Measurements from ENCODE around the gene WDFY4. TPM values are rescaled to one million over a fixed set of nuclear protein-coding genes. Genes with fewer than 3 reads are reported as not detected.

WDFY4 gene
- total and polyA plus RNA-seq, 9 of the 15 experiments (the other 6 are each of a cell fraction or from before 2014, with no cell fraction given): 0.01 to 0.02 (median 0.01) TPM; not detected in 6

DNA sequence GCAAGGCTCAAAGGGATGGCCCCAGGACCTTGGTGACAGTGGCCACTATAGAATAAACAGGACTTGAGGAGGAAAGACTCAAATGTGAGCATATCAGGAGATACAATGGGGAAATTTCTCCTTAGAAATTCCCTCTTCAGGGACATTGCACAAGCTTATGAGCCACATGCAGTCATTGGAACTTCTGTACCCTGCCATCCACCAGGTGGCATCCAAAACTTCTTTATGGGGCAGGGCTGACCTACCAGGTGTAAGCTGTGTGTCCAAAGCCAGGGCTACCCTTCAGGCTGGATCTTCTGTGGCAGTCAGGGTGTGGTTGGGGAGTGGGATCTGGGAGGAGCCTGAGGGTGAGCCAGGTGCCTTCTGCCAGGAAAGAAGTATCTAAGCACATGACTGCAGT, 291.5 kb downstream of the WDFY4 start (continued):
- TF ChIP-seq CSDE1 (IDR thresholded peaks at IDR 0.05) (no peak), TBL1XR1 (IDR thresholded peaks at IDR 0.05; ENCODE audit: low read length in 2 of 2) (no peak), MYNN (IDR thresholded peaks at IDR 0.05) (no peak), MYNN (CRISPR knock-in tag; IDR thresholded peaks at IDR 0.05) (no peak), RBFOX2 (IDR thresholded peaks at IDR 0.05; ENCODE audit: low read depth, low read length) (no peak), CTBP1 (IDR thresholded peaks at IDR 0.05; ENCODE audit: borderline replicate concordance) (no peak), SMC3 (conservative IDR thresholded peaks at IDR 0.05; ENCODE audit: insufficient read depth, low read depth, low read length) (peak; percentile 52), E2F3 (CRISPR knock-in tag; IDR thresholded peaks at IDR 0.05) (no peak), ZNF124 (CRISPR knock-in tag; IDR thresholded peaks at IDR 0.05) (no peak), CEBPG (CRISPR knock-in tag; IDR thresholded peaks at IDR 0.05) (no peak), CEBPG (tag; conservative IDR thresholded peaks at IDR 0.05 in 1 of 2, IDR thresholded peaks at IDR 0.05 in 1 of 2) (0 out of 4 replicates have a peak, but pooled peaks of 1 of the 2 experiments have one; percentile 21), SAFB (IDR thresholded peaks at IDR 0.05; ENCODE audit: borderline replicate concordance, low read depth, low read length) (no peak), PML (IDR thresholded peaks at IDR 0.05; ENCODE audit: low read length) (no peak)

GRCh38 chr10:48978318-48978717, 293.6 kb downstream of the WDFY4 start:
- H3K4me2 ChIP-seq (ENCODE audit: insufficient read depth, low read length): no peak overlapping the region
- intact Hi-C loops (cut with micrococcal nuclease): no loop called here
- DNase-seq (ENCODE audit: extremely low read depth in 1 of 4, low spot score in 3 of 4) (no peak), ATAC-seq (no peak), FAIRE-seq (no peak)
- H3K4me3 ChIP-seq: no peak overlapping the region
- no peak overlapping the region for H3K9ac ChIP-seq (ENCODE audit: insufficient read depth in 1 of 2, low read depth in 2 of 2, low read length in 2 of 2)
- peaks cover 0 to 9% of the 10 kb centered on the region in 2 experiments; a peak in 2 of 5 replicates for H3K27me3 ChIP-seq (ENCODE audit: control insufficient read depth in 2 of 2, insufficient read depth in 2 of 2, low read length in 2 of 2)
- peaks cover 4% of the 10 kb centered on the region in 2 experiments; a peak in 2 of 5 replicates for H3K4me1 ChIP-seq (replicated peaks in 1 of 2; ENCODE audit: control insufficient read depth in 2 of 2, insufficient read depth in 2 of 2, low read length in 2 of 2)
- H3K36me3 ChIP-seq (ENCODE audit: control insufficient read depth, insufficient read depth, low read length): no peaks in the 10 kb centered on the region
- WGBS (ENCODE audit: insufficient coverage, low coverage, missing lambda C conversion rate): 4% methylated on average over 5 of the region's 5 CpGs
- no peaks in the 10 kb centered on the region for H3K9me3 ChIP-seq (replicated peaks; ENCODE audit: control insufficient read depth, insufficient read depth, low read depth, low read length)
- CTCF ChIA-PET (ENCODE audit: low intra/inter-chr PET ratio): no interaction called here
- BruUV-seq (replicated peaks): no TSS peak
- H2AFZ ChIP-seq (ENCODE audit: low read depth, low read length): no peak overlapping the region
- POLR2A ChIA-PET: interaction anchor here (0.7 kb wide), 1 partner anchor 15 kb away, joined by 4 read pairs; no protein-coding TSS in a partner anchor
- H4K20me1 ChIP-seq (replicated peaks; ENCODE audit: control insufficient read depth, insufficient read depth, low read length): 0 out of 2 replicates have a peak, but pooled peaks cover 4% of the 10 kb centered on the region
- no peak overlapping the region for H3K27ac ChIP-seq (ENCODE audit: extremely low read depth, low read depth, low read length)
- H3K9me1 ChIP-seq (ENCODE audit: control insufficient read depth, insufficient read depth, low read length): no peaks in the 10 kb centered on the region
- H3K79me2 ChIP-seq (ENCODE audit: control insufficient read depth, insufficient read depth, low read length): no peaks in the 10 kb centered on the region
- in situ Hi-C loops (cut with MboI): loop anchor here (5.0 kb wide), 1 partner anchor 539 kb away; no protein-coding TSS in a partner anchor
- TF ChIP-seq PPARD (CRISPR knock-in tag; IDR thresholded peaks at IDR 0.05) (no peak), FOXJ2 (tag; IDR thresholded peaks at IDR 0.05) (no peak), JUND (IDR thresholded peaks at IDR 0.05; ENCODE audit: borderline replicate concordance, low read depth, low read length) (no peak), JUND (tag; IDR thresholded peaks at IDR 0.05; ENCODE audit: borderline replicate concordance, low read depth, low read length) (no peak)
- TF ChIP-seq, protein P1, sequence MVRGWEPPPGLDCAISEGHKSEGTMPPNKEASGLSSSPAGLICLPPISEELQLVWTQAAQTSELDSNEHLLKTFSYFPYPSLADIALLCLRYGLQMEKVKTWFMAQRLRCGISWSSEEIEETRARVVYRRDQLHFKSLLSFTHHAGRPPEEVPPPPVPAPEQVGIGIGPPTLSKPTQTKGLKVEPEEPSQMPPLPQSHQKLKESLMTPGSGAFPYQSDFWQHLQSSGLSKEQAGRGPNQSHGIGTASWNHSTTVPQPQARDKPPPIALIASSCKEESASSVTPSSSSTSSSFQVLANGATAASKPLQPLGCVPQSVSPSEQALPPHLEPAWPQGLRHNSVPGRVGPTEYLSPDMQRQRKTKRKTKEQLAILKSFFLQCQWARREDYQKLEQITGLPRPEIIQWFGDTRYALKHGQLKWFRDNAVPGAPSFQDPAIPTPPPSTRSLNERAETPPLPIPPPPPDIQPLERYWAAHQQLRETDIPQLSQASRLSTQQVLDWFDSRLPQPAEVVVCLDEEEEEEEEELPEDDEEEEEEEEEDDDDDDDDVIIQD (CRISPR knock-in tag; IDR thresholded peaks at IDR 0.05): no peak
- TF ChIP-seq, protein P2, sequence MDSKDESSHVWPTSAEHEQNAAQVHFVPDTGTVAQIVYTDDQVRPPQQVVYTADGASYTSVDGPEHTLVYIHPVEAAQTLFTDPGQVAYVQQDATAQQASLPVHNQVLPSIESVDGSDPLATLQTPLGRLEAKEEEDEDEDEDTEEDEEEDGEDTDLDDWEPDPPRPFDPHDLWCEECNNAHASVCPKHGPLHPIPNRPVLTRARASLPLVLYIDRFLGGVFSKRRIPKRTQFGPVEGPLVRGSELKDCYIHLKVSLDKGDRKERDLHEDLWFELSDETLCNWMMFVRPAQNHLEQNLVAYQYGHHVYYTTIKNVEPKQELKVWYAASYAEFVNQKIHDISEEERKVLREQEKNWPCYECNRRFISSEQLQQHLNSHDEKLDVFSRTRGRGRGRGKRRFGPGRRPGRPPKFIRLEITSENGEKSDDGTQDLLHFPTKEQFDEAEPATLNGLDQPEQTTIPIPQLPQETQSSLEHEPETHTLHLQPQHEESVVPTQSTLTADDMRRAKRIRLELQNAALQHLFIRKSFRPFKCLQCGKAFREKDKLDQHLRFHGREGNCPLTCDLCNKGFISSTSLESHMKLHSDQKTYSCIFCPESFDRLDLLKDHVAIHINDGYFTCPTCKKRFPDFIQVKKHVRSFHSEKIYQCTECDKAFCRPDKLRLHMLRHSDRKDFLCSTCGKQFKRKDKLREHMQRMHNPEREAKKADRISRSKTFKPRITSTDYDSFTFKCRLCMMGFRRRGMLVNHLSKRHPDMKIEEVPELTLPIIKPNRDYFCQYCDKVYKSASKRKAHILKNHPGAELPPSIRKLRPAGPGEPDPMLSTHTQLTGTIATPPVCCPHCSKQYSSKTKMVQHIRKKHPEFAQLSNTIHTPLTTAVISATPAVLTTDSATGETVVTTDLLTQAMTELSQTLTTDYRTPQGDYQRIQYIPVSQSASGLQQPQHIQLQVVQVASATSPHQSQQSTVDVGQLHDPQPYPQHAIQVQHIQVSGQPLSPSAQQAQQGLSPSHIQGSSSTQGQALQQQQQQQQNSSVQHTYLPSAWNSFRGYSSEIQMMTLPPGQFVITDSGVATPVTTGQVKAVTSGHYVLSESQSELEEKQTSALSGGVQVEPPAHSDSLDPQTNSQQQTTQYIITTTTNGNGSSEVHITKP (IDR thresholded peaks at IDR 0.05; ENCODE audit: partially characterized antibody): no peak
